Measurements from ENCODE around the gene AMPD1. TPM values are rescaled to one million over a fixed set of nuclear protein-coding genes. Genes with fewer than 3 reads are reported as not detected.

Gene AMPD1
- polyA plus RNA-seq, 12 donors = 28.6 to 217 (median 114) TPM; not detected in 1

GRCh38 chr1:114701931-114702330 is 6.6 kb upstream of the AMPD1 start:
- DNase-seq = no peak

- no peak for DNase-seq
Measured at GRCh38 chr1:114700036-114700600, 4.8 kb upstream of the AMPD1 start.

- DNase-seq = no peak
Measured at GRCh38 chr1:114696810-114697209, 1.5 kb upstream of the AMPD1 start.

GRCh38 chr1:114694540-114695310 is 621 bp downstream of the AMPD1 start:
- DNase-seq = no peak

- no peak for DNase-seq
Measured at GRCh38 chr1:114692947-114693346, 2.4 kb downstream of the AMPD1 start.

- no peak for DNase-seq
Measured at GRCh38 chr1:114691061-114691460, 4.3 kb downstream of the AMPD1 start.

GRCh38 chr1:114690148-114690547 is 5.2 kb downstream of the AMPD1 start:
- no peak for DNase-seq

- no peak for DNase-seq
Measured at GRCh38 chr1:114688526-114688925, 6.8 kb downstream of the AMPD1 start.

- DNase-seq = no peak
Measured at GRCh38 chr1:114685851-114686250, 9.5 kb downstream of the AMPD1 start.

- DNase-seq = no peak
Measured at GRCh38 chr1:114677691-114678090, 17.7 kb downstream of the AMPD1 start.

GRCh38 chr1:114676115-114676514 is 19.2 kb downstream of the AMPD1 start:
- no peak for DNase-seq

DNA sequence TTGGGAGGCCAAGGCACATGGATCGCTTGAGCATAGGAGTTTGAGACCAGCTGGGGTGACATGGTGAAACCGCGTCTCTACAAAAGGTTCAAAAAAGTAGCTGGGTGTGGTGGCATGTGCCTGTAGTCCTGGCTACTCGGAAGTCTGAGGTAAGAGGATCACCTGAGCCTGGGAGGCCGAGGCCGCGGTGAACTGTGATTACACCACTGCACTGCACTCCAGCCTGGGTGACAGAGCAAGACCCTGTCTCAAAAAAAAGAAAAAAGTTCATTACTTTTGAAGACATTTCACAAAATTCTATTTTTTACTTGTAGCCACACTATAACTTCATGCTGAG is 23.4 kb downstream of the AMPD1 start:
- no peak for DNase-seq

- peak; percentile 9 for DNase-seq
Measured at GRCh38 chr1:114671011-114671938, 24.1 kb downstream of the AMPD1 start.

GRCh38 chr1:114670083-114671010 is 25.0 kb downstream of the AMPD1 start:
- peak; percentile 95 for DNase-seq

DNA sequence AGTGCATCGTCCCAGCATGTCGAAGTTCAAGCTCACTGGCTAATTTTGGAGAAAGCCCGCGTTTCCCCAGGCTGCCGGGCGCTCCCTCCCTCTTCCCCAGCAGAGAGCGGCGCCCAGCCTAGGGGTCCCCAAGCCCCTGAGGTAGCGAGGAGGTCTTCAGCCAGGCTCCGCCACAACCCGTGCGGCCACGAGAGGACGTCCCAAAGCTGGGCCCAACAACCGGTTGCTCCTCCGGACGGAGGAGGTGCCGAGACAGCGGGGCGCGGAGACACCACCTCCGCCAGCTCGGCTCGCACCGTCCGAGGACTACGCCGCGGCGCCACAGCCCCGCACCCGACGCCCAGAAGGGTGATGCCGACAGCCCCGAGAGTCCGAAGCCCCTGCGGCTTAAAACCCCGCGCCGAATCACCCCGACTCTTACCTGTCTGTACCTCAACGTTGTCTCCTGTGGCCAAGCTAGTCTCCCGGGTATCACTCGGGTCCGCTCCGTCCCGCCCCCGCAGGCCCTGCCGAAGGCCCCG is 25.7 kb downstream of the AMPD1 start, which contains the start of gene DENND2C:
Gene DENND2C, minus strand, starts transcription at position 488 of the 521 bp plus-strand sequence. CDS start 44,065 bp downstream, outside the sequence.
- no peak for DNase-seq

DNA sequence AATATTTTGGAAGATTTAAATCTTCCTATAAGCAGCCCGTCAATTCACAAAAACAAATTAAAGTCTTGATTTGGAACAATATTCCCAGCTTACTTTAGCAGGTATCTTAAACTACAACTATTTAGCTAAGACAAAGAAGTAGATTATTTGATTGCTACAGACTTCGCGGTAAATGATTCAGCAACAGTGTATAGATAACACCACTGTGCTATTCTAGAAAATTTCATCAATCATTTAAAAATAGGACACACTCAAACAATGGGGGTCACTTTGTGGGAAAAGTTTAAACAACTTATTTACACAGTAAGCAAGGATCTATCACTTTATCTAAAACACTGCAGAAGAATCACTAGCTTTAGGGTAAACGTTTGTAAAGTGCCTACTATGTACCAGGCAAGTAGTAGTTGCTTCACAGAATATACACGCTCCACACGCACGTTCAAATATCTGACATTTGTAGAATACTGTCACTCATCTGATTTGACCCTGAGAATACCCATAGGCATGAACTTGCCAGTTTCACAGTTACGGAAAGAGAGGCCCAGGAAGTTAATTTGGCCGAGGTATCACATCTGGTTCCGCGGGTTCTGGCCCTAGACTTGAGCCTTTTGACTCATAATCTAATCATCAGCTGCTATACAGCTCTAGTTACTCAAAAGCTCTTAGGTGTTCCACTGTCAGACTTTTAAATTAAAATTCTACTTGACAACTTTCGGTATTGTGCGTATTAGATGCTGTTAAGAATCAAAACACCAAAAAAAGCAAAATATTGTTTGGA is 26.4 kb downstream of the AMPD1 start:
- DNase-seq = peak; percentile 6

- DNase-seq = no peak
Measured at GRCh38 chr1:114668373-114668772, 27.0 kb downstream of the AMPD1 start.

GRCh38 chr1:114666954-114667353 is 28.4 kb downstream of the AMPD1 start:
- DNase-seq = no peak

GRCh38 chr1:114660238-114660637 is 35.1 kb downstream of the AMPD1 start:
- DNase-seq = no peak

- no peak for DNase-seq
Measured at GRCh38 chr1:114651893-114652292, 43.5 kb downstream of the AMPD1 start.
